ENCODE measurements around the gene FASTK.

DNA sequence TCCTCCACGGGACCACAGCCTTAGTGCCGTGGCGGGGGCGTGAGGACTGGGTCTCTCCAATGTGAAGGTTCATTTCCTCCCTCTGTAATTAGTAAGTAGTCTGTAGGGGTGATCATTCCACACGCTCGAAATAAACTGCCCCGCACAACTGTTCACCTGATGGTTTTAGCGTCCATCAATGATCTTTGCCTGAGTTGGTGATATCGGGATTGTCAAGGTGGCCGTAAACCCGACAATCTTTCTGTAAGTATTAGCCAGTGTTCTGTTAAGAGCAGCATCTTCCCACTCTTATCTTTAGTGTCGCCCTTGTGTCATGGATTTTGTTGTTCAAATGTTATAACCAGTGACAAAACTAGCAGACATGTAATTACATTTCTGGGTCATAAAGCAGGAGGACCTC is 23.4 kb upstream of the FASTK start:
- TF ChIP-seq POLR2AphosphoS5 (IDR thresholded peaks at IDR 0.05; ENCODE audit: low read depth, low read length) (no peak), TAF1 (IDR thresholded peaks at IDR 0.05; ENCODE audit: low read depth, low read length) (no peak), POU2F2 (IDR thresholded peaks at IDR 0.05; ENCODE audit: low read depth, low read length) (no peak), POLR2A (IDR thresholded peaks at IDR 0.05; ENCODE audit: low read depth, low read length) (no peak)

All from GM12891 (cell line).